ENCODE results near the gene PKNOX2. TPM values are rescaled to one million over a fixed set of nuclear protein-coding genes. Genes with fewer than 3 reads are reported as not detected.

The PKNOX2 gene
- total and polyA plus RNA-seq, 10 donors: 0.80 to 8.9 (median 3.5) TPM

- H3K4me3 ChIP-seq: no peak overlapping the region
- no peaks in the 10 kb centered on the region for H3K36me3 ChIP-seq
- H3K4me1 ChIP-seq: no peaks in the 10 kb centered on the region
- H3K27me3 ChIP-seq (replicated peaks in 1 of 7): peaks cover 0 to 40% (median 0%) of the 10 kb centered on the region in 7 donors
- WGBS, 5 donors: 70 to 85% (median 73%) methylated on average over 10 of the region's 10 CpGs
- H3K27ac ChIP-seq: no peak overlapping the region
- TF ChIP-seq CTCF (IDR thresholded peaks at IDR 0.05 in 8 of 11, conservative IDR thresholded peaks at IDR 0.05 in 3 of 11) (no peak), POLR2A (IDR thresholded peaks at IDR 0.05) (no peak), POLR2AphosphoS5 (IDR thresholded peaks at IDR 0.05) (no peak)
- intact Hi-C loops (cut with DNase I; ENCODE audit: low total_unique reads): no loop called here
- DNase-seq: peak; percentile 41
- H3K9me3 ChIP-seq: no peaks in the 10 kb centered on the region
Measured at GRCh38 chr11:125201525-125202141, 37.1 kb downstream of the PKNOX2 start.

DNA sequence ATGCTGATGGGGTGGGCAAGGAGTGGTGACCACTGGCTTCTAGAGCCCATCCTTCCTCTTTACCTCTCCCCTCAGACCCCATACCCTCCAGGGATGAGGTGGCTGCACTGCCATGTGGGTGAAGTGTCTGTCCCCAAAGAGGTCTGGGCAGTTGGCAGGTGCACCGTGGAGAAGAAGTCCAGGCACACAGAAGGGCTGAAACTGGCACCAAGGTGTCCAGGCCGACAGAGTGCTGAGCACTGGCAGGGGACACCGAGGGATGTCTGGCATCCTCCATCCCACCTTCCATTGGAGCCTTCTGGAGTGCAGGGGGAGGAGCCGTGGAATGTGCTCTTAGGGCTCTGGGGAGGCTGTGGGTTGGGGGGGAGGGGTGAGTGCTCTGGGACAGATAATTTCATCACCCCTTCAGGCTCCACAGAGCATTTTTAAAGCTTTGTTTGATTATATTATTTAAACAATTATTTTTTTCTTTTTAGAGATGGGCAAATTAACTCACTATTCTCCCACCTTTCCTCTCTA lies 37.9 kb downstream of the PKNOX2 start:
- Histone ChIP-seq H3K27ac (no peak overlapping the region), H3K9me3 (no peaks in the 10 kb centered on the region), H3K4me3 (no peak overlapping the region), H3K36me3 (no peaks in the 10 kb centered on the region), H3K27me3 (replicated peaks in 1 of 7) (peaks cover 0 to 36% (median 0%) of the 10 kb centered on the region in 7 donors), H3K4me1 (no peaks in the 10 kb centered on the region)
- WGBS, 5 donors: 73 to 83% (median 78%) methylated on average over 4 of the region's 4 CpGs
- peak; percentile 59 for DNase-seq
- intact Hi-C loops (cut with DNase I; ENCODE audit: low total_unique reads): no loop called here
- no peak for TF ChIP-seq POLR2A (IDR thresholded peaks at IDR 0.05)
- TF ChIP-seq CTCF (IDR thresholded peaks at IDR 0.05 in 8 of 11, conservative IDR thresholded peaks at IDR 0.05 in 3 of 11): no peak
- no peak for TF ChIP-seq POLR2AphosphoS5 (IDR thresholded peaks at IDR 0.05)

GRCh38 chr11:125202977-125203376 lies 38.4 kb downstream of the PKNOX2 start:
- intact Hi-C loops (cut with DNase I; ENCODE audit: low total_unique reads): no loop called here
- no peak overlapping the region for H3K27ac ChIP-seq
- no peak for TF ChIP-seq POLR2A (IDR thresholded peaks at IDR 0.05)
- no peak for TF ChIP-seq POLR2AphosphoS5 (IDR thresholded peaks at IDR 0.05)
- no peak for TF ChIP-seq CTCF (IDR thresholded peaks at IDR 0.05 in 8 of 11, conservative IDR thresholded peaks at IDR 0.05 in 3 of 11)
- H3K36me3 ChIP-seq: no peaks in the 10 kb centered on the region
- WGBS, 5 donors: 91 to 96% (median 94%) methylated on average over 8 of the region's 8 CpGs
- peak; percentile 31 for DNase-seq
- peaks cover 0 to 30% (median 0%) of the 10 kb centered on the region in 7 donors for H3K27me3 ChIP-seq (replicated peaks in 1 of 7)
- H3K4me3 ChIP-seq: no peak overlapping the region
- no peaks in the 10 kb centered on the region for H3K4me1 ChIP-seq
- H3K9me3 ChIP-seq: no peaks in the 10 kb centered on the region

DNA sequence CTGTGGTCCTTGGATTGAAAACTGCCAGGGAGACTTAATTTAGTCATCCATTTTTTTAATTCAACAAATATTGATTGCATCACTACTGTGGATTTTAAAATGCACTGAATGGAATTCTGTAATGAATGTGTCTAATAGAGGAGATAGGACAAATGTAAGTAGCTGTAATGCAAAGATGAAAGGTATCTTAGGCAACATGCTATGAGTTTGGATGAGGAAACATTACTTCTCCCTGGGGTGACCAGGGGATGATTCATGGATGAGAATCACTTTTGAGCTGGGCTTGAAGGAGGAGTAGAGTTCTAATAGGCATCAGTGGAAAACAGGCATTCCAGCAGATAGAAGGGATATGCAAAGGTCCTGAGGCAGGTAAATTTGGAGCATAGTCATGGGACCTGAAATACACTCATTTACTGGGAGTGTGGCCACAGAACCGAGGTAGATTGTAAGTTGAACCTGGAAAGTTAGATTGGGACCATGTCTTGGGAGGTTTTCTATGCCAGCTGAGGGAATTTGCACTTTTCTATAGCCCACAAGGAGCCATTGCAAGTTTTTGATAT lies 43.4 kb downstream of the PKNOX2 start:
- no peak for TF ChIP-seq POLR2AphosphoS5 (IDR thresholded peaks at IDR 0.05)
- no peak for TF ChIP-seq CTCF (IDR thresholded peaks at IDR 0.05 in 8 of 11, conservative IDR thresholded peaks at IDR 0.05 in 3 of 11)
- no peak for TF ChIP-seq POLR2A (IDR thresholded peaks at IDR 0.05)
- intact Hi-C loops (cut with DNase I; ENCODE audit: low total_unique reads): no loop called here
- DNase-seq: no peak
- Histone ChIP-seq H3K27me3 (replicated peaks in 1 of 7) (peaks cover 0 to 15% (median 0%) of the 10 kb centered on the region in 7 donors), H3K27ac (no peak overlapping the region), H3K36me3 (no peaks in the 10 kb centered on the region), H3K4me3 (no peak overlapping the region), H3K9me3 (no peaks in the 10 kb centered on the region), H3K4me1 (peaks cover 0 to 15% (median 5%) of the 10 kb centered on the region in 6 donors)
- 0 to 78% (median 0%) methylated on average over 1 of the region's 1 CpG; no CpG with 5 or more reads in 2 of the 5 donors for WGBS, 5 donors
